DOHH2 (cell line): ENCODE measurements around the gene NIF3L1.

Experiments used
- H3F3A ChIP-seq: fragments of 200-600 bp; sonication (generic), shearing (Covaris generic); 2 replicates; pipeline ENCODE4 v1.6.0; 2016; ENCODE audit warnings: antibody characterized with exemption, mild to moderate bottlenecking; ENCODE audit not compliant: control insufficient read depth, insufficient read depth
- H3K27ac ChIP-seq: fragments of 200-600 bp; sonication (generic); 2 replicates; pipeline ENCODE4 v1.5.1; 2014; ENCODE audit warnings: low read depth, mild to moderate bottlenecking, low read length, moderate library complexity
- H3K27me3 ChIP-seq: fragments of 200-600 bp; sonication (generic); 2 replicates; pipeline ENCODE4 v1.6.1; 2014; ENCODE audit warnings: mild to moderate bottlenecking, low read length, mixed read lengths; ENCODE audit not compliant: control insufficient read depth
- H3K36me3 ChIP-seq: fragments of 200-600 bp; sonication (generic); 2 replicates; pipeline ENCODE4 v1.6.1; 2014; ENCODE audit warnings: mild to moderate bottlenecking, low read length, moderate library complexity, mixed read lengths; ENCODE audit not compliant: control insufficient read depth
- H3K4me1 ChIP-seq: fragments of 200-600 bp; sonication (generic); 2 replicates; pipeline ENCODE4 v1.6.1; 2014; ENCODE audit warnings: mild to moderate bottlenecking, low read length, mixed read lengths; ENCODE audit not compliant: control insufficient read depth
- H3K4me2 ChIP-seq: fragments of 200-600 bp; sonication (generic); 2 replicates; pipeline ENCODE4 v1.6.0; 2014; ENCODE audit warnings: mild to moderate bottlenecking, low read length, moderate library complexity
- H3K4me3 ChIP-seq: fragments of 200-600 bp; sonication (generic); 2 replicates; pipeline ENCODE4 v1.5.1; 2014; ENCODE audit warnings: mild to moderate bottlenecking, low read length, mixed read lengths
- H3K79me2 ChIP-seq: fragments of 200-600 bp; sonication (generic); 2 replicates; pipeline ENCODE4 v1.6.1; 2014; ENCODE audit warnings: mild to moderate bottlenecking, low read length, mixed read lengths; ENCODE audit not compliant: control insufficient read depth
- H3K9me2 ChIP-seq: fragments of 200-600 bp; sonication (generic); replicated peaks from 2 replicates; pipeline ENCODE4 v1.6.1; 2014; ENCODE audit warnings: mild to moderate bottlenecking, low read length, mixed read lengths; ENCODE audit not compliant: control insufficient read depth
- H3K9me3 ChIP-seq: fragments of 200-600 bp; sonication (generic); 2 replicates; pipeline ENCODE4 v1.6.1; 2014; ENCODE audit warnings: antibody characterized with exemption, low read length, mixed read lengths; ENCODE audit not compliant: control insufficient read depth, insufficient read depth
- H4K20me1 ChIP-seq: fragments of 200-600 bp; sonication (generic); 2 replicates; pipeline ENCODE4 v1.6.0; 2014; ENCODE audit warnings: low read depth, mild to moderate bottlenecking, antibody characterized with exemption, low read length, moderate library complexity; ENCODE audit not compliant: control insufficient read depth, insufficient read depth
- EZH2phosphoT487 ChIP-seq: fragments of 200-600 bp; sonication (generic); IDR thresholded peaks from 2 replicates; pipeline ENCODE4 v1.6.1; 2017; ENCODE audit warnings: borderline replicate concordance, mild to moderate bottlenecking, antibody characterized with exemption, low read length, moderate library complexity, mixed read lengths
- TF ChIP-seq, protein P1 (sequence below): fragments of 200-600 bp; sonication (generic); IDR thresholded peaks from one replicate; pipeline ENCODE4 v1.5.1; 2014; ENCODE audit warnings: antibody characterized with exemption, mild to moderate bottlenecking, low read depth, low read length; ENCODE audit not compliant: poor library complexity, severe bottlenecking

The NIF3L1 gene

DNA sequence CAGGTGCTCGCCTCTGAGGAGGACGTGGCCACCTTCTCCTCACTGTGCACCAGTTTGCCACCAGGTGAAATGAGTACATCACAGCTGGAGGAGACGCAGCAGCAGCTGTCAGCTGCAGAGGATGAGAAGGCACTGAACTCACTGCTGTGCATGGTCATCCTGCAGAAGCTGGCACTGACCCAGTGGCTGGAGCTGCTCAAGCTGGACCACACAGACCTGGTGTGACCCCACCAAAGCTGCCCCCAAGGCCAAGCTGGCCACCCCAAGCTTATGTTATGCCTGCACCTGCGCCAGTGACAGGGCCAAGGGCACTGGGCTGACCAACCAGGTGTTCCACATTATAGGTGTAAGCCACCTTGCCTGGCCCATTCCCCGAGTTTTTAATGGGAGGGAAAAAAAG lies 44.0 kb upstream of the NIF3L1 start:
- Histone ChIP-seq H3K9me3 (no peaks in the 10 kb centered on the region), H3K4me1 (no peaks in the 10 kb centered on the region), H3K27ac (no peak overlapping the region), H3K36me3 (no peaks in the 10 kb centered on the region), H3K27me3 (no peaks in the 10 kb centered on the region), H3K4me3 (no peak overlapping the region), H3F3A (peaks cover 16% of the 10 kb centered on the region), H4K20me1 (no peaks in the 10 kb centered on the region), H3K9me2 (no peaks in the 10 kb centered on the region), H3K4me2 (no peak overlapping the region), H3K79me2 (no peaks in the 10 kb centered on the region)
- TF ChIP-seq, protein P1, sequence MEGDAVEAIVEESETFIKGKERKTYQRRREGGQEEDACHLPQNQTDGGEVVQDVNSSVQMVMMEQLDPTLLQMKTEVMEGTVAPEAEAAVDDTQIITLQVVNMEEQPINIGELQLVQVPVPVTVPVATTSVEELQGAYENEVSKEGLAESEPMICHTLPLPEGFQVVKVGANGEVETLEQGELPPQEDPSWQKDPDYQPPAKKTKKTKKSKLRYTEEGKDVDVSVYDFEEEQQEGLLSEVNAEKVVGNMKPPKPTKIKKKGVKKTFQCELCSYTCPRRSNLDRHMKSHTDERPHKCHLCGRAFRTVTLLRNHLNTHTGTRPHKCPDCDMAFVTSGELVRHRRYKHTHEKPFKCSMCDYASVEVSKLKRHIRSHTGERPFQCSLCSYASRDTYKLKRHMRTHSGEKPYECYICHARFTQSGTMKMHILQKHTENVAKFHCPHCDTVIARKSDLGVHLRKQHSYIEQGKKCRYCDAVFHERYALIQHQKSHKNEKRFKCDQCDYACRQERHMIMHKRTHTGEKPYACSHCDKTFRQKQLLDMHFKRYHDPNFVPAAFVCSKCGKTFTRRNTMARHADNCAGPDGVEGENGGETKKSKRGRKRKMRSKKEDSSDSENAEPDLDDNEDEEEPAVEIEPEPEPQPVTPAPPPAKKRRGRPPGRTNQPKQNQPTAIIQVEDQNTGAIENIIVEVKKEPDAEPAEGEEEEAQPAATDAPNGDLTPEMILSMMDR = no peak
- TF ChIP-seq EZH2phosphoT487 = no peak

DNA sequence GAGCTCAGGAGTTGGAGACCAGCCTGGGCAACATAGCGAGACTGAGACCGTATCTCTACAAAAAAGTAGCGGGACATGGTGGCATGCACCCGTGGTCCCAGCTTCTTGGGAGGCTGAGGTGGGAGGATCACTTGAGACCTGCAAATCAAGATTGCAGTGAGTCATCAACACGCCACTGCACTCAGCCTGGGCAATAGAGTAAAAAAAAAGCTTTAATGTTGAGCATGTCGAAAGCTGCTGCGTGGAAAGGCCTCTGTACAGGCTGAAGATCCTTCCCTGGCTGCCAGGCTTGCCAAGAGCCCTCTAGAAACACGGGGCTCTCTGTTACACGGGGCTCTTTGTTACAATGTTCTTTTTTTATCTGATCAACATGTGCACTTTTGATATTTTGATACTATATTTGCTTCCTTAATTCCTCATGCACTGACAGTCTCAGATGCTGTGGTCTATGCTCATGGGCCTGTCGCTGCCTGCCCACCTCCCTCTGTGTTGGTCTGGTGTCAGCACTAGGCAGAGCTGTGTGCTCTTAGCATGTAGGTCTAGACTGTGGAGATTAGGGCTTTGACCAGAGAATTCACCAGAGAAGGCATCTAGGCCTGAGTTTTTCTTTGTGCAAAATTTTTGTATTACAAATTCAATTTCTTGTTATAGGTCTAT lies 43.4 kb upstream of the NIF3L1 start:
- Histone ChIP-seq H3K79me2 (no peaks in the 10 kb centered on the region), H3K36me3 (peaks cover 5% of the 10 kb centered on the region), H3K4me1 (no peaks in the 10 kb centered on the region), H3K27me3 (no peaks in the 10 kb centered on the region), H3F3A (peaks cover 22% of the 10 kb centered on the region), H3K9me2 (no peaks in the 10 kb centered on the region), H4K20me1 (no peaks in the 10 kb centered on the region), H3K4me2 (no peak overlapping the region), H3K4me3 (no peak overlapping the region), H3K9me3 (no peaks in the 10 kb centered on the region), H3K27ac (no peak overlapping the region)
- no peak for TF ChIP-seq EZH2phosphoT487
- TF ChIP-seq, protein P1 = no peak

DNA sequence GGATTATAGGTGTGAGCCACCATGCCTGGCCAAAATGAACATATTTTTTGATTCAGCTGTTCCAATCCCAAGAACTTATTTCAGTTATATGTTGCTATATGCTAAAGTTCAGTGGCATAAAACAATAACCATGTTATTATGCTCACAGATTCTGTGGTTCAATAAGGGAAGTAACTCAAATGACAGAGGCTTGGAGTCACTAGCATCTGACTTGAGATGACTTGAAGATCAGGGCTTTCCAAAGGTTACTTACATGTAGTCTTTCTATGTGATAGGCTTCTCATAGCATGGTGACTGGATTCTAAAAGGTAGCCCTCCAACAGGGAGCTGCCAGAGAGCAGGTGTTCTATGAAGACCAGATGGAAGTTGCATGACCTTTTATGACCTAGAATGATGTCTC lies 41.9 kb upstream of the NIF3L1 start:
- Histone ChIP-seq H3K27me3 (no peaks in the 10 kb centered on the region), H3K9me3 (no peaks in the 10 kb centered on the region), H3K4me1 (no peaks in the 10 kb centered on the region), H3K79me2 (no peaks in the 10 kb centered on the region), H3K4me2 (no peak overlapping the region), H3K36me3 (peaks cover 20% of the 10 kb centered on the region), H3K9me2 (no peaks in the 10 kb centered on the region), H3F3A (peaks cover 35% of the 10 kb centered on the region), H4K20me1 (no peaks in the 10 kb centered on the region), H3K4me3 (no peak overlapping the region), H3K27ac (no peak overlapping the region)
- TF ChIP-seq, protein P1 = no peak
- no peak for TF ChIP-seq EZH2phosphoT487
